Upper lobe of right lung (tissue), 1 donor: ENCODE data around the gene IGDCC3. TPM values are rescaled to one million over a fixed set of nuclear protein-coding genes. Genes with fewer than 3 reads are reported as not detected.

Source experiments
- ATAC-seq: fragments of 200-7000 bp; cut with Tn5 transposase; one replicate; pipeline ENCODE4 v1.9.1; 2020; ENCODE audit warnings: mild to moderate bottlenecking, moderate library complexity
- DNase-seq: peaks from one replicate; pipeline ENCODE4 v3.0.0-alpha.2; 2020
- H3K27ac ChIP-seq: fragments of 200-600 bp; one replicate; pipeline ENCODE4 v1.8.0; 2022
- H3K27me3 ChIP-seq: fragments of 200-600 bp; one replicate; pipeline ENCODE4 v1.8.0; 2022; ENCODE audit warnings: mild to moderate bottlenecking
- H3K36me3 ChIP-seq: fragments of 200-600 bp; one replicate; pipeline ENCODE4 v1.8.0; 2022
- H3K4me1 ChIP-seq: fragments of 200-600 bp; one replicate; pipeline ENCODE4 v1.8.0; 2022
- H3K4me3 ChIP-seq: fragments of 200-600 bp; one replicate; pipeline ENCODE4 v1.8.0; 2022; ENCODE audit warnings: mild to moderate bottlenecking
- H3K9me3 ChIP-seq: fragments of 200-600 bp; one replicate; pipeline ENCODE4 v1.8.0; 2022
- CTCF ChIP-seq: fragments of 200-600 bp; IDR thresholded peaks from one replicate; pipeline ENCODE4 v1.8.0; 2022; ENCODE audit warnings: antibody characterized with exemption
- intact Hi-C: fragments of 100-400 bp; cut with DNase I; formaldehyde crosslinking; loops from one replicate; pipeline ENCODE4 v1.11.0; 2022
- total RNA-seq: library from RNA; stranded (reverse); fragmentation: NEBNext Ultra II Directional; extraction: Animal tissue kit (Norgen Biotek cat#: 25700); gene quantifications from one replicate; pipeline ENCODE4 v1.2.1, GENCODE V29; 2021
- donor health status: DM: no; HTN: yes; CAD: no; lungs with severe emphysema.

The IGDCC3 gene
- total RNA-seq, 1 donor from 2014 or later: not detected

GRCh38 chr15:65336493-65337435, 41.0 kb downstream of the IGDCC3 start:
- Histone ChIP-seq H3K9me3 (no peaks in the 10 kb centered on the region), H3K27ac (no peak overlapping the region), H3K36me3 (no peaks in the 10 kb centered on the region), H3K4me3 (no peak overlapping the region), H3K27me3 (no peaks in the 10 kb centered on the region), H3K4me1 (no peaks in the 10 kb centered on the region)
- no peak for TF ChIP-seq CTCF
- no peak for DNase-seq
- intact Hi-C loops: no loop called here
- ATAC-seq: no peak

- intact Hi-C loops: no loop called here
- Histone ChIP-seq H3K4me1 (no peaks in the 10 kb centered on the region), H3K9me3 (no peaks in the 10 kb centered on the region), H3K36me3 (no peaks in the 10 kb centered on the region), H3K4me3 (no peak overlapping the region), H3K27me3 (no peaks in the 10 kb centered on the region), H3K27ac (no peak overlapping the region)
- DNase-seq: no peak
- no peak for TF ChIP-seq CTCF
- no peak for ATAC-seq
Measured at GRCh38 chr15:65335278-65336055, 42.3 kb downstream of the IGDCC3 start.

- TF ChIP-seq CTCF: no peak
- no peak for ATAC-seq
- Histone ChIP-seq H3K27ac (no peak overlapping the region), H3K27me3 (no peaks in the 10 kb centered on the region), H3K4me1 (no peaks in the 10 kb centered on the region), H3K4me3 (no peak overlapping the region), H3K9me3 (no peaks in the 10 kb centered on the region), H3K36me3 (no peaks in the 10 kb centered on the region)
- intact Hi-C loops: no loop called here
- no peak for DNase-seq
Measured at GRCh38 chr15:65334586-65335231, 43.1 kb downstream of the IGDCC3 start.

- no peaks in the 10 kb centered on the region for H3K9me3 ChIP-seq
- no peak for TF ChIP-seq CTCF
- H3K36me3 ChIP-seq: no peaks in the 10 kb centered on the region
- no peaks in the 10 kb centered on the region for H3K27me3 ChIP-seq
- no peak for DNase-seq
- ATAC-seq: no peak
- no peak overlapping the region for H3K27ac ChIP-seq
- H3K4me3 ChIP-seq: no peak overlapping the region
- H3K4me1 ChIP-seq: no peaks in the 10 kb centered on the region
- intact Hi-C loops: no loop called here
Measured at GRCh38 chr15:65333856-65334255, 43.9 kb downstream of the IGDCC3 start.

- no peak for TF ChIP-seq CTCF
- DNase-seq: no peak
- intact Hi-C loops: no loop called here
- Histone ChIP-seq H3K36me3 (no peaks in the 10 kb centered on the region), H3K4me3 (no peak overlapping the region), H3K4me1 (no peaks in the 10 kb centered on the region), H3K27me3 (no peaks in the 10 kb centered on the region), H3K27ac (no peak overlapping the region), H3K9me3 (no peaks in the 10 kb centered on the region)
- ATAC-seq: no peak
Measured at GRCh38 chr15:65333148-65333820, 44.5 kb downstream of the IGDCC3 start.
